HCT116 (cell line): ENCODE data around the gene RPS28. TPM values are rescaled to one million over a fixed set of nuclear protein-coding genes. Genes with fewer than 3 reads are reported as not detected.
A peak's percentile ranks its signal among the peaks of the same experiment; 100 is the strongest.

Experiments
- ATAC-seq: fragments of 200-7000 bp; cut with Tn5 transposase; 2 replicates; pipeline ENCODE4 v1.9.1; 2020; ENCODE audit warnings: mild to moderate bottlenecking, moderate library complexity
- BruUV-seq: library from RNA; stranded (reverse); fragments of 400-500 nt; replicated peaks from 2 replicates; lab custom pipeline; 2021; lab: Mats Ljungman, UMichigan
- CTCF ChIA-PET: fragments of 300-600 bp; sonication (Branson Sonifier 250); formaldehyde crosslinking; loops from one replicate; lab custom pipeline; 2021; ENCODE audit warnings: antibody characterized with exemption; lab: Charles Lee
- POLR2A ChIA-PET: fragments of 300-600, 350-600 bp; sonication (Branson Sonifier 250); formaldehyde crosslinking; loops from one replicate; lab custom pipeline; 2021; ENCODE audit warnings: antibody characterized with exemption; lab: Charles Lee
- RAD21 ChIA-PET, 2 experiments: fragments of 300-600 bp; sonication (Branson Sonifier 250); formaldehyde crosslinking; loops; one replicate each; lab custom pipeline; 2023; ENCODE audit warnings: low total read pairs in 2 of 2; ENCODE audit not compliant: uncharacterized antibody in 2 of 2, unreplicated experiment in 2 of 2, low non-redundant PET in 1 of 2; lab: Charles Lee
- DNase-seq: peaks from one replicate; pipeline ENCODE4 v3.0.0-alpha.2; 2010; ENCODE audit warnings: low read depth, low spot score
- H2AFZ ChIP-seq: fragments of 200-600 bp; shearing (Covaris generic), sonication (generic); 2 replicates; pipeline ENCODE4 v1.6.1; 2017; ENCODE audit warnings: low read depth, mixed run types, mixed read lengths, antibody characterized with exemption, low read length; ENCODE audit not compliant: poor library complexity, severe bottlenecking
- H3K27ac ChIP-seq: 2 replicates; pipeline ENCODE4 v1.5.1; 2012; ENCODE audit warnings: low read depth, low read length
- H3K27me3 ChIP-seq: fragments of 200-600 bp; sonication (generic); 2 replicates; pipeline ENCODE4 v1.6.1; 2016; ENCODE audit warnings: mixed run types, low read length, mixed read lengths; ENCODE audit not compliant: insufficient read depth
- H3K36me3 ChIP-seq, 2 experiments: fragments of 200-500 bp in 1 of 2; fragments of 200-600 bp in 1 of 2; sonication (Bioruptor generic) in 1 of 2; sonication (generic) in 1 of 2; 2 replicates each; pipeline versions ENCODE4 v1.5.1 to v1.6.1; 2014 to 2016; ENCODE audit warnings: low read length in 2 of 2, inconsistent platforms in 1 of 2, mixed read lengths in 1 of 2, mixed run types in 1 of 2; ENCODE audit not compliant: insufficient read depth in 2 of 2, control insufficient read depth in 1 of 2
- H3K4me1 ChIP-seq, 2 experiments: fragments of 200-600 bp in 1 of 2; sonication (generic) in 1 of 2; 2 replicates each; pipeline versions ENCODE4 v1.5.1 to v1.6.1; 2012 to 2017; ENCODE audit warnings: low read length in 2 of 2, inconsistent platforms in 1 of 2, mild to moderate bottlenecking in 1 of 2, mixed read lengths in 1 of 2, mixed run types in 1 of 2, moderate library complexity in 1 of 2; ENCODE audit not compliant: insufficient read depth in 2 of 2, control insufficient read depth in 1 of 2
- H3K4me2 ChIP-seq: fragments of 200-600 bp; sonication (generic); 2 replicates; pipeline ENCODE4 v1.6.1; 2017; ENCODE audit warnings: mixed run types, low read length, mixed read lengths
- H3K4me3 ChIP-seq, 2 experiments: fragments of 200-600 bp in 1 of 2; sonication (generic) in 1 of 2; replicated peaks in 1 of 2; 2 replicates each; pipeline ENCODE4 v1.5.1; 2011 to 2016; ENCODE audit warnings: low read length in 2 of 2, control low read depth in 1 of 2, low read depth in 1 of 2, mild to moderate bottlenecking in 1 of 2, mixed read lengths in 1 of 2, mixed run types in 1 of 2
- H3K79me2 ChIP-seq: fragments of 200-600 bp; sonication (generic); 2 replicates; pipeline ENCODE4 v1.6.1; 2017; ENCODE audit warnings: mild to moderate bottlenecking, mixed run types, low read length, moderate library complexity, mixed read lengths; ENCODE audit not compliant: insufficient read depth
- H3K9ac ChIP-seq: fragments of 200-600 bp; sonication (generic); 2 replicates; pipeline ENCODE4 v1.6.1; 2016; ENCODE audit warnings: low read length, mixed read lengths
- H3K9me2 ChIP-seq: fragments of 200-600 bp; sonication (generic), shearing (Covaris generic); 2 replicates; pipeline ENCODE4 v1.6.1; 2017; ENCODE audit warnings: mixed run types, mild to moderate bottlenecking, moderate library complexity; ENCODE audit not compliant: insufficient read depth
- H3K9me3 ChIP-seq, 2 experiments: fragments of 200-500 bp in 1 of 2; fragments of 200-600 bp in 1 of 2; sonication (Bioruptor generic) in 1 of 2; sonication (generic) in 1 of 2; 2 replicates each; pipeline ENCODE4 v1.6.1; 2014 to 2017; ENCODE audit warnings: low read length in 2 of 2, mixed read lengths in 2 of 2, inconsistent platforms in 1 of 2, low read depth in 1 of 2, mild to moderate bottlenecking in 1 of 2, mixed run types in 1 of 2, moderate library complexity in 1 of 2; ENCODE audit not compliant: control insufficient read depth in 1 of 2, insufficient read depth in 1 of 2
- H4K20me1 ChIP-seq: fragments of 200-600 bp; sonication (generic), shearing (Covaris generic); 2 replicates; pipeline ENCODE4 v1.6.1; 2017; ENCODE audit warnings: mixed run types, mild to moderate bottlenecking, moderate library complexity; ENCODE audit not compliant: insufficient read depth
- CBX3 ChIP-seq: IDR thresholded peaks from 2 replicates; pipeline ENCODE4 v1.6.1; 2012; ENCODE audit warnings: low read depth
- EZH2 ChIP-seq: fragments of 200-600 bp; sonication (generic); IDR thresholded peaks from 2 replicates; pipeline ENCODE4 v1.6.1; 2017; ENCODE audit warnings: antibody characterized with exemption, mixed run types
- FOSL1 ChIP-seq: IDR thresholded peaks from 2 replicates; pipeline ENCODE4 v1.6.1; 2012; ENCODE audit warnings: low read depth
- POLR2AphosphoS5 ChIP-seq: IDR thresholded peaks from 2 replicates; pipeline ENCODE4 v1.6.1; 2011; ENCODE audit warnings: mild to moderate bottlenecking, low read depth, low read length, moderate library complexity
- SIN3A ChIP-seq: IDR thresholded peaks from 2 replicates; pipeline ENCODE4 v1.6.1; 2012; ENCODE audit warnings: low read depth
- SP1 ChIP-seq: IDR thresholded peaks from 2 replicates; pipeline ENCODE4 v1.6.1; 2012; ENCODE audit warnings: low read depth
- SRF ChIP-seq: IDR thresholded peaks from 2 replicates; pipeline ENCODE4 v1.6.1; 2012; ENCODE audit warnings: low read depth
- ZNF274 ChIP-seq: fragments of 200-500 bp; sonication (Bioruptor generic); IDR thresholded peaks from 2 replicates; pipeline ENCODE4 v1.6.1; 2014; ENCODE audit warnings: mild to moderate bottlenecking, low read depth, low read length, inconsistent platforms
- intact Hi-C: fragments of 100-400 bp; cut with micrococcal nuclease; formaldehyde crosslinking; loops from 2 replicates; pipeline ENCODE4 v1.10.0; 2022
- total RNA-seq: library from RNA; stranded (reverse); gene quantifications from one replicate; pipeline ENCODE4 v1.2.1, GENCODE V29; 2021; ENCODE audit not compliant: unreplicated experiment
- TF ChIP-seq, protein P1 (sequence below): IDR thresholded peaks from 2 replicates; pipeline ENCODE4 v1.6.1; 2011; ENCODE audit warnings: mild to moderate bottlenecking, low read length, moderate library complexity; ENCODE audit not compliant: insufficient replicate concordance; ENCODE audit errors: extremely low read depth
- TF ChIP-seq, protein P2 (sequence below): IDR thresholded peaks from 2 replicates; pipeline ENCODE4 v1.6.1; 2012; ENCODE audit warnings: low read depth

The RPS28 gene
- total RNA-seq, 1 experiment from 2014 or later = 2,379 TPM

DNA sequence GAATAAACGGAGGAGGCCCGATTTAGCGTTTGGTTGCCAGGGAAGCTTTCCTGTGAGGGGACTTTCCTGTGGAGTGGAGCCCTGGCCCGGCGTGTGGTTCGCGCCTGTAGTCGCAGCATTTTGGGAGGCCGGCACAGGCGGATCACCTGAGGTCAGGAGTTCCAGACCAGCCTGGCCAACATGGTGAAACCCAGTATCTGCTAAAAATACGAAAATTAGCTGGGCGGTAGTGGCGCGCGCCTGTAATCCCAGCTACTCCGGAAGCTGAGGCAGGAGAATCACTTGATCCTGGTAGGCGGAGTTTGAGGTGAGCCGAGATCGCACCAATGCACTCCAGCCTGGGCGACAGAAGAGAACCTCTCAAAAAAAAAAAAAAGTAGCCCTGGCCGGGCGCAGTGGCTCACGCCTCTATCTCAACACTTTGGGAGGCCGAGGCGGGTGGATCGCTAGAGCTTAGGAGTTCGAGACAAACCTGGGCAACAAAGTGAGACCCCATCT, 14.8 kb downstream of the RPS28 start:
- Histone ChIP-seq H3K79me2 (peaks cover 15% of the 10 kb centered on the region), H3K9me2 (no peaks in the 10 kb centered on the region), H3K4me3 (peak overlapping the region; percentile 40 to 82), H4K20me1 (no peaks in the 10 kb centered on the region), H3K36me3 (no peaks in the 10 kb centered on the region), H3K9ac (peak overlapping the region; percentile 90), H3K27ac (peak overlapping the region; percentile 100), H3K27me3 (no peaks in the 10 kb centered on the region), H2AFZ (peak overlapping the region; percentile 32), H3K4me2 (peak overlapping the region; percentile 97), H3K4me1 (peaks cover 18 to 31% of the 10 kb centered on the region in 2 experiments), H3K9me3 (no peaks in the 10 kb centered on the region)
- DNase-seq (no peak), ATAC-seq (peak; percentile 42)
- no TSS peak for BruUV-seq
- TF ChIP-seq FOSL1 (no peak), POLR2AphosphoS5 (peak; percentile 49; the same call in 1 of the 2 replicates)
- intact Hi-C loops = loop anchor here (10.0 kb wide), 1 partner anchor 181 kb away; no protein-coding TSS in a partner anchor
- CTCF ChIA-PET = interaction anchor here (0.9 to 3.5 kb wide), 10 partner anchors 8 to 392 kb away, joined by 3 to 21 read pairs (median 4); partner anchors contain the start of gene TIMM44
- POLR2A ChIA-PET = interaction anchor here (0.7 to 4.5 kb wide), 3 partner anchors 14 to 239 kb away, joined by 4 to 37 read pairs (median 6); partner anchors contain the start of genes NDUFA7, RPS28 and ZNF414
- RAD21 ChIA-PET = interaction anchor here in 1 of 2 experiments (0.6 kb wide), 1 partner anchor 245 kb away, joined by 3 read pairs; no protein-coding TSS in a partner anchor

DNA sequence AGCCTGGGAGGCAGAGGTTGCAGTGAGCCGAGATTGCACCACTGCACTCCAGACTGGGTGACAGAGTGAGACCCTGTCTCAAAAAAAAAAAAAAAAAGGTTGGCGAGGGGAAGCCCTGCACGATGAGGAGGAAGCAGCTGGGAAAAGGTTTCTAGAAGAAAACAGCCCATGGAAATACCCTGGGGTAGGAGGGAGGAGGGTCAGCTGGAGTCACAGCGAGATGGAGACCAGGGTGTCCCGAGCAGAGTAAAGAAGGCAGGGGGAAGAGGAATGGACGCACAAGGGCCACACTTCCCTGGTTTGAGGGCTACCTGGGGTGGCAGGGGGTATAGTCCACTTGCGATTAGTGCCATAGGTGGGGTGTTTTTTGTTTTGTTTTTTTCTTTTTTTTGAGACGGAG, 15.4 kb downstream of the RPS28 start:
- Histone ChIP-seq H2AFZ (no peak overlapping the region), H3K9ac (peak overlapping the region; percentile 90), H3K27me3 (no peaks in the 10 kb centered on the region), H3K36me3 (no peaks in the 10 kb centered on the region), H3K27ac (peak overlapping the region; percentile 100), H3K4me1 (peaks cover 18 to 31% of the 10 kb centered on the region in 2 experiments), H4K20me1 (no peaks in the 10 kb centered on the region), H3K9me3 (no peaks in the 10 kb centered on the region), H3K4me2 (peak overlapping the region; percentile 97), H3K4me3 (peak overlapping the region in 1 of 2 experiments; percentile 82; a peak in 3 of 4 replicates), H3K79me2 (peaks cover 15% of the 10 kb centered on the region), H3K9me2 (no peaks in the 10 kb centered on the region)
- TF ChIP-seq SRF = no peak
- TF ChIP-seq, protein P1, sequence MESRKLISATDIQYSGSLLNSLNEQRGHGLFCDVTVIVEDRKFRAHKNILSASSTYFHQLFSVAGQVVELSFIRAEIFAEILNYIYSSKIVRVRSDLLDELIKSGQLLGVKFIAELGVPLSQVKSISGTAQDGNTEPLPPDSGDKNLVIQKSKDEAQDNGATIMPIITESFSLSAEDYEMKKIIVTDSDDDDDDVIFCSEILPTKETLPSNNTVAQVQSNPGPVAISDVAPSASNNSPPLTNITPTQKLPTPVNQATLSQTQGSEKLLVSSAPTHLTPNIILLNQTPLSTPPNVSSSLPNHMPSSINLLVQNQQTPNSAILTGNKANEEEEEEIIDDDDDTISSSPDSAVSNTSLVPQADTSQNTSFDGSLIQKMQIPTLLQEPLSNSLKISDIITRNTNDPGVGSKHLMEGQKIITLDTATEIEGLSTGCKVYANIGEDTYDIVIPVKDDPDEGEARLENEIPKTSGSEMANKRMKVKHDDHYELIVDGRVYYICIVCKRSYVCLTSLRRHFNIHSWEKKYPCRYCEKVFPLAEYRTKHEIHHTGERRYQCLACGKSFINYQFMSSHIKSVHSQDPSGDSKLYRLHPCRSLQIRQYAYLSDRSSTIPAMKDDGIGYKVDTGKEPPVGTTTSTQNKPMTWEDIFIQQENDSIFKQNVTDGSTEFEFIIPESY = no peak
- no peak for TF ChIP-seq SIN3A
- no peak for TF ChIP-seq CBX3
- no peak for TF ChIP-seq ZNF274
- TF ChIP-seq POLR2AphosphoS5 = no peak
- TF ChIP-seq SP1 = no peak
- no peak for TF ChIP-seq EZH2
- TF ChIP-seq, protein P2, sequence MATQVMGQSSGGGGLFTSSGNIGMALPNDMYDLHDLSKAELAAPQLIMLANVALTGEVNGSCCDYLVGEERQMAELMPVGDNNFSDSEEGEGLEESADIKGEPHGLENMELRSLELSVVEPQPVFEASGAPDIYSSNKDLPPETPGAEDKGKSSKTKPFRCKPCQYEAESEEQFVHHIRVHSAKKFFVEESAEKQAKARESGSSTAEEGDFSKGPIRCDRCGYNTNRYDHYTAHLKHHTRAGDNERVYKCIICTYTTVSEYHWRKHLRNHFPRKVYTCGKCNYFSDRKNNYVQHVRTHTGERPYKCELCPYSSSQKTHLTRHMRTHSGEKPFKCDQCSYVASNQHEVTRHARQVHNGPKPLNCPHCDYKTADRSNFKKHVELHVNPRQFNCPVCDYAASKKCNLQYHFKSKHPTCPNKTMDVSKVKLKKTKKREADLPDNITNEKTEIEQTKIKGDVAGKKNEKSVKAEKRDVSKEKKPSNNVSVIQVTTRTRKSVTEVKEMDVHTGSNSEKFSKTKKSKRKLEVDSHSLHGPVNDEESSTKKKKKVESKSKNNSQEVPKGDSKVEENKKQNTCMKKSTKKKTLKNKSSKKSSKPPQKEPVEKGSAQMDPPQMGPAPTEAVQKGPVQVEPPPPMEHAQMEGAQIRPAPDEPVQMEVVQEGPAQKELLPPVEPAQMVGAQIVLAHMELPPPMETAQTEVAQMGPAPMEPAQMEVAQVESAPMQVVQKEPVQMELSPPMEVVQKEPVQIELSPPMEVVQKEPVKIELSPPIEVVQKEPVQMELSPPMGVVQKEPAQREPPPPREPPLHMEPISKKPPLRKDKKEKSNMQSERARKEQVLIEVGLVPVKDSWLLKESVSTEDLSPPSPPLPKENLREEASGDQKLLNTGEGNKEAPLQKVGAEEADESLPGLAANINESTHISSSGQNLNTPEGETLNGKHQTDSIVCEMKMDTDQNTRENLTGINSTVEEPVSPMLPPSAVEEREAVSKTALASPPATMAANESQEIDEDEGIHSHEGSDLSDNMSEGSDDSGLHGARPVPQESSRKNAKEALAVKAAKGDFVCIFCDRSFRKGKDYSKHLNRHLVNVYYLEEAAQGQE = no peak
- POLR2A ChIA-PET = interaction anchor here (0.7 to 4.5 kb wide), 3 partner anchors 14 to 238 kb away, joined by 4 to 37 read pairs (median 6); partner anchors contain the start of genes NDUFA7, RPS28 and ZNF414
- RAD21 ChIA-PET = no interaction called here
- ATAC-seq (no peak), DNase-seq (no peak)
- intact Hi-C loops = loop anchor here (10.0 kb wide), 1 partner anchor 182 kb away; no protein-coding TSS in a partner anchor
- CTCF ChIA-PET = interaction anchor here (1.3 to 3.5 kb wide), 4 partner anchors 11 to 393 kb away, joined by 3 to 21 read pairs (median 3); partner anchors contain the start of gene TIMM44
- BruUV-seq = no TSS peak
